Measurements from ENCODE around the gene TBL2.
"Not testable (repeated sequence)": the region's sequence is repeated elsewhere in the genome, so short reads cannot be mapped to it uniquely, and the experiment has no call there.

Gene TBL2

DNA sequence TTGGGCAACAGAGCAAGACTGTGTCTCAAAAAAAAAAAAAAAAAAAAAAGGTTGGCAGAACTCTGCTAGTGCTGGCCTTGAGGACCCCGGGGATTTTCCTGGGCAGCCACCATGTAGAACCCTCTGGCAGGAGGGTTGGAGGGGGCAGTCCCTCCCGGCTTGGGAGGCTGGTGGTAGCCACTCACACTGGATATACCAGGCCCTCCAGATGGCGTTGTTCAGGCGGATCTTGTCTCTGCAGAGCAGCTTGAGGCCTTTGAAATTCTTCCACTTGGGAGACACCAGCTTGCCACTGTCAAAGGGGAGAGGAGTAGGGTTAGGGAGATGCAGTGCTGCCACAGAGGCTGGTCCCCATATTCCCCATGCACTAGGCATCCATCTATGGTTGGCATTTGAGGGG, 37.5 kb upstream of the TBL2 start:
- no peak overlapping the region for H3K4me3 ChIP-seq (ENCODE audit: low read length, poor library complexity, severe bottlenecking)
- no peaks in the 10 kb centered on the region for H3K9me3 ChIP-seq (ENCODE audit: insufficient read depth, low read depth, low read length)
- no peak overlapping the region for H3K9ac ChIP-seq (ENCODE audit: low read depth, low read length, poor library complexity, severe bottlenecking)
- no peak for TF ChIP-seq EZH2phosphoT487 (IDR thresholded peaks at IDR 0.05; ENCODE audit: borderline replicate concordance)
- TF ChIP-seq, protein P1, sequence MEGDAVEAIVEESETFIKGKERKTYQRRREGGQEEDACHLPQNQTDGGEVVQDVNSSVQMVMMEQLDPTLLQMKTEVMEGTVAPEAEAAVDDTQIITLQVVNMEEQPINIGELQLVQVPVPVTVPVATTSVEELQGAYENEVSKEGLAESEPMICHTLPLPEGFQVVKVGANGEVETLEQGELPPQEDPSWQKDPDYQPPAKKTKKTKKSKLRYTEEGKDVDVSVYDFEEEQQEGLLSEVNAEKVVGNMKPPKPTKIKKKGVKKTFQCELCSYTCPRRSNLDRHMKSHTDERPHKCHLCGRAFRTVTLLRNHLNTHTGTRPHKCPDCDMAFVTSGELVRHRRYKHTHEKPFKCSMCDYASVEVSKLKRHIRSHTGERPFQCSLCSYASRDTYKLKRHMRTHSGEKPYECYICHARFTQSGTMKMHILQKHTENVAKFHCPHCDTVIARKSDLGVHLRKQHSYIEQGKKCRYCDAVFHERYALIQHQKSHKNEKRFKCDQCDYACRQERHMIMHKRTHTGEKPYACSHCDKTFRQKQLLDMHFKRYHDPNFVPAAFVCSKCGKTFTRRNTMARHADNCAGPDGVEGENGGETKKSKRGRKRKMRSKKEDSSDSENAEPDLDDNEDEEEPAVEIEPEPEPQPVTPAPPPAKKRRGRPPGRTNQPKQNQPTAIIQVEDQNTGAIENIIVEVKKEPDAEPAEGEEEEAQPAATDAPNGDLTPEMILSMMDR (conservative IDR thresholded peaks at IDR 0.05; ENCODE audit: low read length) = no peak; the same call in 1 of the 2 replicates
- no peak overlapping the region for H3K4me2 ChIP-seq (ENCODE audit: low read depth, low read length, poor library complexity, severe bottlenecking)
- H3K9me2 ChIP-seq (replicated peaks; ENCODE audit: low read depth, low read length) = no peaks in the 10 kb centered on the region
- H4K20me1 ChIP-seq (ENCODE audit: insufficient read depth, low read length, poor library complexity, severe bottlenecking) = no peaks in the 10 kb centered on the region
- H3K79me2 ChIP-seq (ENCODE audit: insufficient read depth, low read length) = no peaks in the 10 kb centered on the region
- H3K36me3 ChIP-seq (ENCODE audit: insufficient read depth, low read length) = no peaks in the 10 kb centered on the region
- no peaks in the 10 kb centered on the region for H3F3A ChIP-seq (ENCODE audit: low read depth)
- H3K4me1 ChIP-seq (ENCODE audit: insufficient read depth, low read length, poor library complexity, severe bottlenecking) = no peaks in the 10 kb centered on the region
- H3K27me3 ChIP-seq (ENCODE audit: insufficient read depth, low read length, poor library complexity, severe bottlenecking) = no peaks in the 10 kb centered on the region
- H2AFZ ChIP-seq (ENCODE audit: low read length) = no peak overlapping the region

DNA sequence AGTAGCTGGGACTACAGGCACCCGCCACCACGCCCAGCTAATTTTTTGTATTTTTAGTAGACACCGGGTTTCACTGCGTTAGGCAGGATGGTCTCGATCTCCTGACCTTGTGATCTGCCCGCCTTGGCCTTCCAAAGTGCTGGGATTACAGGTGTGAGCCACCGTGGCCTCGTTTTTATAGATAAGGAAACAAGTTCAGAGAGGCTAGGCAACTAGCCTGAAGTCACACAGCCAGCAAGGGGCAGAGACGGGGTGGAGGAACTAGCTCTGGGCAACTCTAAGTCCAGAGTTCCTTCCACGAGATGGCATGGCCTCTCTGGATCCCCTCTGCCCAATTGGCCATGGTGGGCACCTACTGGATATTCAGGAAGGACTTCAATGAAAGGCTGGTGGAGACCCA, 36.6 kb upstream of the TBL2 start:
- not testable (repeated sequence) for H3K9ac ChIP-seq (ENCODE audit: low read depth, low read length, poor library complexity, severe bottlenecking); H3K9me3 ChIP-seq (ENCODE audit: insufficient read depth, low read depth, low read length); H3K27me3 ChIP-seq (ENCODE audit: insufficient read depth, low read length, poor library complexity, severe bottlenecking); H4K20me1 ChIP-seq (ENCODE audit: insufficient read depth, low read length, poor library complexity, severe bottlenecking); H3K79me2 ChIP-seq (ENCODE audit: insufficient read depth, low read length); H3K36me3 ChIP-seq (ENCODE audit: insufficient read depth, low read length); H3K9me2 ChIP-seq (replicated peaks; ENCODE audit: low read depth, low read length); H3K4me2 ChIP-seq (ENCODE audit: low read depth, low read length, poor library complexity, severe bottlenecking); H2AFZ ChIP-seq (ENCODE audit: low read length); H3F3A ChIP-seq (ENCODE audit: low read depth); H3K4me3 ChIP-seq (ENCODE audit: low read length, poor library complexity, severe bottlenecking); H3K4me1 ChIP-seq (ENCODE audit: insufficient read depth, low read length, poor library complexity, severe bottlenecking)

DNA sequence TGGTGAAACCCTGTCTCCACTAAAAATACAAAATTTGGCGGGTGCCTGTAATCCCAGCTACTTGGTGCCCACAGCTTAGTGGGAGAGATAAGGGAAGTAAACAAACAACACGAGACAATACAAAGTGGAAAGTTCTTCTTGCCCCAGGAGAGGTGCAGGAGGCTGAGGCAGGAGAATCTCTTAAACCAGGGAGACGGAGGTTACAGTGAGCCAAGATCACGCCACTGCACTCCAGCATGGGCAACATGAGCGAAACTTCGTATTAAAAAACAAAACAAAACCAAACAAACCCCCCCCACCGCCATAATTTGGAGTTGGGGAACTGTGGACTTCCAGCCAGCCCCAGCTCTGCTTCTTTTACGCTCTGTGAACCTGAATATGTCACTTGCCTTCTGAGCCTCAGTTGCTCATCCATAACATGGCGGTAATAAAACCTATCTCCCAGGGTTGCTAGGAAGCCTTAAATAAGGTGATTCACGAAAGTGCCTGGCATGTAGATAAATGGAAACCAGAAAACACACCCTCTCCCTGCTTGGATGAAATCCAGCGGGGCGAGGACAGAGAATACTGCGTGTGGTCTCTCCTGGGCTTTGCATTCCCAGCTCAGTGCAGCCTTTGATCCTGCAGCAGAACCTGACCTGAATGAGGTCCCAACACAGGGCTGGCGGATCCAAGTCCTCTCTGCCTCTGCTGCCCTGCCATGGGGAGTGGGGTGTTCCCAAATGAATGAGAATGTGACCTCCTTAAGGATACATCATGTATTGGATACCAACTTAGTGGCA, 35.8 kb upstream of the TBL2 start:
- Histone ChIP-seq H3K36me3 (ENCODE audit: insufficient read depth, low read length) (no peaks in the 10 kb centered on the region), H3K27me3 (ENCODE audit: insufficient read depth, low read length, poor library complexity, severe bottlenecking) (no peaks in the 10 kb centered on the region), H3F3A (ENCODE audit: low read depth) (no peaks in the 10 kb centered on the region), H3K4me2 (ENCODE audit: low read depth, low read length, poor library complexity, severe bottlenecking) (no peak overlapping the region), H2AFZ (ENCODE audit: low read length) (no peak overlapping the region), H3K4me1 (ENCODE audit: insufficient read depth, low read length, poor library complexity, severe bottlenecking) (no peaks in the 10 kb centered on the region), H3K9me3 (ENCODE audit: insufficient read depth, low read depth, low read length) (no peaks in the 10 kb centered on the region), H3K9ac (ENCODE audit: low read depth, low read length, poor library complexity, severe bottlenecking) (no peak overlapping the region), H4K20me1 (ENCODE audit: insufficient read depth, low read length, poor library complexity, severe bottlenecking) (no peaks in the 10 kb centered on the region), H3K79me2 (ENCODE audit: insufficient read depth, low read length) (no peaks in the 10 kb centered on the region), H3K4me3 (ENCODE audit: low read length, poor library complexity, severe bottlenecking) (no peak overlapping the region), H3K9me2 (replicated peaks; ENCODE audit: low read depth, low read length) (no peaks in the 10 kb centered on the region)
- TF ChIP-seq, protein P1 (conservative IDR thresholded peaks at IDR 0.05; ENCODE audit: low read length) = no peak
- no peak for TF ChIP-seq EZH2phosphoT487 (IDR thresholded peaks at IDR 0.05; ENCODE audit: borderline replicate concordance)
